CD14-positive monocyte (primary cell): ENCODE measurements around the gene RHOF. TPM values are rescaled to one million over a fixed set of nuclear protein-coding genes. Genes with fewer than 3 reads are reported as not detected.
A peak's percentile ranks its signal among the peaks of the same experiment; 100 is the strongest.

Experiments used
- DNase-seq, 3 donors: peaks; one replicate each; pipeline ENCODE4 v3.0.0-alpha.2; 2011 to 2022
- H2AFZ ChIP-seq: 2 replicates; pipeline ENCODE4 v1.6.0; 2012; ENCODE audit warnings: mild to moderate bottlenecking, low read depth, low read length, inconsistent platforms; ENCODE audit not compliant: insufficient read depth, poor library complexity, severe bottlenecking
- H3K27ac ChIP-seq, 2 donors: 1 replicate in 1 of 2; 2 replicates in 1 of 2; pipeline ENCODE4 v1.5.1; 2012 to 2013; ENCODE audit warnings: low read length in 2 of 2, control low read depth in 1 of 2, inconsistent platforms in 1 of 2, low read depth in 1 of 2, mild to moderate bottlenecking in 1 of 2
- H3K27me3 ChIP-seq, 2 donors: one replicate each; pipeline versions ENCODE4 v1.6.0 to v1.6.1; 2011 to 2013; ENCODE audit warnings: low read length in 2 of 2; ENCODE audit not compliant: control insufficient read depth in 2 of 2, insufficient read depth in 2 of 2
- H3K36me3 ChIP-seq, 2 donors: replicated peaks in 1 of 2; 1 replicate in 1 of 2; 2 replicates in 1 of 2; pipeline versions ENCODE4 v1.5.1 to v1.6.1; 2012 to 2013; ENCODE audit warnings: low read length in 2 of 2, control low read depth in 1 of 2, inconsistent platforms in 1 of 2, mild to moderate bottlenecking in 1 of 2; ENCODE audit not compliant: insufficient read depth in 2 of 2, control insufficient read depth in 1 of 2
- H3K4me1 ChIP-seq, 2 donors: 1 replicate in 1 of 2; 2 replicates in 1 of 2; pipeline versions ENCODE4 v1.5.1 to v1.6.1; 2012 to 2013; ENCODE audit warnings: low read length in 2 of 2, control low read depth in 1 of 2, inconsistent platforms in 1 of 2, mild to moderate bottlenecking in 1 of 2, moderate library complexity in 1 of 2; ENCODE audit not compliant: insufficient read depth in 2 of 2, control insufficient read depth in 1 of 2
- H3K4me2 ChIP-seq: replicated peaks from 2 replicates; pipeline ENCODE3; 2012; ENCODE audit warnings: low read length, moderate library complexity, mild to moderate bottlenecking; ENCODE audit not compliant: poor library complexity, severe bottlenecking; ENCODE audit errors: extremely low read depth
- H3K4me3 ChIP-seq, 3 experiments: fragments of 200-600 bp in 1 of 3; sonication (generic) in 1 of 3; replicated peaks in 1 of 3; 1 replicate in 2 of 3; 2 replicates in 1 of 3; pipeline ENCODE4 v1.5.1; 2011 to 2013; ENCODE audit warnings: low read length in 3 of 3, mild to moderate bottlenecking in 3 of 3, control low read depth in 2 of 3, low read depth in 2 of 3, inconsistent platforms in 1 of 3, moderate library complexity in 1 of 3
- H3K79me2 ChIP-seq: 2 replicates; pipeline ENCODE4 v1.6.0; 2012; ENCODE audit warnings: mild to moderate bottlenecking, control low read depth, inconsistent platforms, low read length, moderate library complexity; ENCODE audit not compliant: insufficient read depth
- H3K9ac ChIP-seq: 2 replicates; pipeline ENCODE4 v1.6.0; 2017; ENCODE audit warnings: low read length, mild to moderate bottlenecking; ENCODE audit not compliant: insufficient read depth, poor library complexity, severe bottlenecking
- H3K9me3 ChIP-seq, 2 donors: replicated peaks in 1 of 2; 1 replicate in 1 of 2; 2 replicates in 1 of 2; pipeline versions ENCODE4 v1.5.1 to v1.6.1; 2012 to 2013; ENCODE audit warnings: low read length in 2 of 2, control low read depth in 1 of 2; ENCODE audit not compliant: control insufficient read depth in 1 of 2, insufficient read depth in 1 of 2
- H4K20me1 ChIP-seq: 2 replicates; pipeline ENCODE4 v1.6.0; 2012; ENCODE audit warnings: mild to moderate bottlenecking, low read length, control low read depth, moderate library complexity; ENCODE audit not compliant: insufficient read depth
- H3K27ac Mint-ChIP-seq, 7 donors: one replicate each; pipeline ENCODE4 v1.8.0; 2020; ENCODE audit warnings: mild to moderate bottlenecking in 7 of 7, mixed read lengths in 7 of 7, moderate library complexity in 6 of 7, inconsistent platforms in 2 of 7
- H3K27me3 Mint-ChIP-seq, 3 donors: one replicate each; pipeline ENCODE4 v1.8.0; 2021 to 2022; ENCODE audit warnings: low read depth in 3 of 3, mild to moderate bottlenecking in 3 of 3, mixed read lengths in 3 of 3, moderate library complexity in 3 of 3, inconsistent platforms in 1 of 3
- H3K36me3 Mint-ChIP-seq, 2 donors: one replicate each; pipeline ENCODE4 v1.8.0; 2020; ENCODE audit warnings: mixed read lengths in 2 of 2, inconsistent platforms in 1 of 2, mild to moderate bottlenecking in 1 of 2
- H3K4me1 Mint-ChIP-seq: one replicate; pipeline ENCODE4 v1.8.0; 2020; ENCODE audit warnings: mild to moderate bottlenecking, mixed read lengths
- H3K4me3 Mint-ChIP-seq, 2 donors: one replicate each; pipeline ENCODE4 v1.8.0; 2020; ENCODE audit warnings: mild to moderate bottlenecking in 2 of 2, mixed read lengths in 2 of 2, moderate library complexity in 1 of 2
- H3K9me3 Mint-ChIP-seq, 7 donors: one replicate each; pipeline ENCODE4 v1.8.0; 2020 to 2022; ENCODE audit warnings: mixed read lengths in 7 of 7, mild to moderate bottlenecking in 6 of 7, moderate library complexity in 6 of 7, inconsistent platforms in 2 of 7
- WGBS: methylation state at CpG from one replicate; pipeline ENCODE4 v1.1.5; 2013; ENCODE audit warnings: missing lambda C conversion rate; ENCODE audit not compliant: insufficient coverage; 5-methylcytosine and 5-hydroxymethylcytosine counted together
- intact Hi-C, 2 donors: fragments of 100-400 bp; cut with micrococcal nuclease; formaldehyde crosslinking; loops; one replicate each; pipeline versions ENCODE4 v1.15.0 to v1.15.1; 2023
- polyA plus RNA-seq, 3 donors: library from polyadenylated mRNA; depleted of rRNA in 1 of 3; unstranded in 2 of 3; stranded (reverse) in 1 of 3; fragments of 300-500 nt in 2 of 3; fragments of >200 nt in 1 of 3; fragmentation: Illumina TruSeq in 2 of 3; gene quantifications; 1 replicate in 2 of 3; 2 replicates in 1 of 3; pipeline ENCODE4 v1.2.3, GENCODE V29; 2012 to 2021
- TF ChIP-seq, protein P1 (sequence below): fragments of 200-600 bp; IDR thresholded peaks from one replicate; pipeline ENCODE4 v1.8.0; 2022; ENCODE audit warnings: antibody characterized with exemption, mild to moderate bottlenecking

Gene RHOF
- polyA plus RNA-seq, 3 donors: 7.1 to 25.9 (median 13.6) TPM

DNA sequence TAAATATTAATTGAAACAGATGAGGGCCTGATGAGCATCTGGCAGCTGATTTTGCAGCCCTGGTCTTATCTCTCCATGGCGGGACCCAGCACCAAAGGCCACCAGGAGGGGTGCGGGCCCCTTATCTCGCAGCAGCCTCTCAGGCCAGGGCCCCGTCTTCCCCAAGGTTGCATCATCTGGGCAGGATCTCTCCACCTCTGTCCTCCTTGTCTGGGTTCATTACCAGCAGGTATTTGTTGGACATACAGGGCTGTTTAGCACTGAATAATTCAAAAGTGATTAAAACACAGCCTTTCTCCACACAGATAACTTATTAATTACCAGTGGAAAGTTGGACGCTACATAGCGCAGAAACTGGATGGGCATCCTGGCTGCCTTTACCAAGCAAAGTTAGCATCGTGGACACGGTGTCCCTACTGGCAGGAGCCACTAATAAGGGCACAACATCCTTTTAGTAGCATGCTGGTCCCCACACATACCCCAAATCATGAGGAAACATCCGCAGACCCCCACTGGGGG lies 55.1 kb downstream of the RHOF start:
- intact Hi-C loops: no loop called here
- H3K27me3 Mint-ChIP-seq: peaks cover 0 to 2% (median 0%) of the 10 kb centered on the region in 3 donors
- H3K27ac Mint-ChIP-seq: peak overlapping the region in 1 of 7 donors; percentile 50
- no peak overlapping the region for H3K4me3 Mint-ChIP-seq
- no peaks in the 10 kb centered on the region for H3K36me3 Mint-ChIP-seq
- no peaks in the 10 kb centered on the region for H3K9me3 Mint-ChIP-seq
- Histone ChIP-seq H3K79me2 (no peaks in the 10 kb centered on the region), H3K4me2 (no peak overlapping the region), H3K27ac (no peak overlapping the region), H3K9ac (no peak overlapping the region), H3K27me3 (no peaks in the 10 kb centered on the region), H3K36me3 (no peaks in the 10 kb centered on the region), H3K4me1 (peaks cover 7% of the 10 kb centered on the region in 2 donors), H2AFZ (no peak overlapping the region), H3K9me3 (no peaks in the 10 kb centered on the region), H4K20me1 (no peaks in the 10 kb centered on the region), H3K4me3 (no peak overlapping the region)
- TF ChIP-seq, protein P1, sequence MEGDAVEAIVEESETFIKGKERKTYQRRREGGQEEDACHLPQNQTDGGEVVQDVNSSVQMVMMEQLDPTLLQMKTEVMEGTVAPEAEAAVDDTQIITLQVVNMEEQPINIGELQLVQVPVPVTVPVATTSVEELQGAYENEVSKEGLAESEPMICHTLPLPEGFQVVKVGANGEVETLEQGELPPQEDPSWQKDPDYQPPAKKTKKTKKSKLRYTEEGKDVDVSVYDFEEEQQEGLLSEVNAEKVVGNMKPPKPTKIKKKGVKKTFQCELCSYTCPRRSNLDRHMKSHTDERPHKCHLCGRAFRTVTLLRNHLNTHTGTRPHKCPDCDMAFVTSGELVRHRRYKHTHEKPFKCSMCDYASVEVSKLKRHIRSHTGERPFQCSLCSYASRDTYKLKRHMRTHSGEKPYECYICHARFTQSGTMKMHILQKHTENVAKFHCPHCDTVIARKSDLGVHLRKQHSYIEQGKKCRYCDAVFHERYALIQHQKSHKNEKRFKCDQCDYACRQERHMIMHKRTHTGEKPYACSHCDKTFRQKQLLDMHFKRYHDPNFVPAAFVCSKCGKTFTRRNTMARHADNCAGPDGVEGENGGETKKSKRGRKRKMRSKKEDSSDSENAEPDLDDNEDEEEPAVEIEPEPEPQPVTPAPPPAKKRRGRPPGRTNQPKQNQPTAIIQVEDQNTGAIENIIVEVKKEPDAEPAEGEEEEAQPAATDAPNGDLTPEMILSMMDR: no peak
- WGBS: 96% methylated on average over 6 of the region's 9 CpGs
- H3K4me1 Mint-ChIP-seq: peaks cover 6% of the 10 kb centered on the region
- DNase-seq: no peak

DNA sequence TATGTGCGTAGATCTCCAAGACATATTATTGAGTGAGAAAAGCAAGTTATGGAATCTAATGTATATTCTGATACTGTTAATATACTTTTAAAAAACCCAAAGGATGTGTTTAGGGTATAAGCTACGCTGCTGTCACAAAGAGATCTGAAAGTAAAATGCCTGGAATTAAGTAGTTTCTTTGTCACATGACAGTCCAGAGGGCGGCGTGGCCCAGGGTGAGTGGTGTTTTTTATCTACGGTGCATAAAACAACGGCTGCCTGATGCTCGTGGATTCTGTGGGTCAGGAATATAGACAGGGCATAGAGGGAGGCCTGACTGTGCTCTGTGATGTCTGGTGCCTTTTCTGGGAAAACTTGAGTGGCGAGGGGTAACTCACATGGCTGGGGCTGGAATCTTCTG lies 59.6 kb downstream of the RHOF start:
- Mint-ChIP-seq H3K4me1 (no peaks in the 10 kb centered on the region), H3K27me3 (peaks cover 0 to 2% (median 1%) of the 10 kb centered on the region in 3 donors), H3K36me3 (no peaks in the 10 kb centered on the region), H3K9me3 (peaks cover 0 to 2% (median 0%) of the 10 kb centered on the region in 7 donors), H3K27ac (no peak overlapping the region), H3K4me3 (no peak overlapping the region)
- TF ChIP-seq, protein P1: no peak
- Histone ChIP-seq H3K27ac (no peak overlapping the region), H3K4me3 (no peak overlapping the region), H3K4me2 (no peak overlapping the region), H3K4me1 (no peaks in the 10 kb centered on the region), H4K20me1 (no peaks in the 10 kb centered on the region), H3K27me3 (no peaks in the 10 kb centered on the region), H3K9ac (no peak overlapping the region), H3K36me3 (no peaks in the 10 kb centered on the region), H2AFZ (no peak overlapping the region), H3K79me2 (no peaks in the 10 kb centered on the region), H3K9me3 (no peaks in the 10 kb centered on the region)
- WGBS: 96% methylated on average over 4 of the region's 8 CpGs
- intact Hi-C loops: no loop called here
- no peak for DNase-seq
